ENCODE measurements around the gene NPM3. TPM values are rescaled to one million over a fixed set of nuclear protein-coding genes. Genes with fewer than 3 reads are reported as not detected.

Gene NPM3
- total and polyA plus RNA-seq, 2 of the 8 experiments (the other 6 are each of a cell fraction or from before 2014, with no cell fraction given): 127 to 175 TPM

GRCh38 chr10:101766753-101767599 lies 16.3 kb downstream of the NPM3 start:
- CTCF ChIA-PET (ENCODE audit: partially characterized antibody): interaction anchor here (0.6 to 9.2 kb wide), 11 partner anchors 7 to 164 kb away, joined by 3 to 100 read pairs (median 4); partner anchors contain the start of gene NPM3

More at GRCh38 chr10:101766753-101767599, 16.3 kb downstream of the NPM3 start:
- Histone ChIP-seq H3K23ac (ENCODE audit: insufficient read length) (no peak overlapping the region), H3K18ac (ENCODE audit: extremely low read depth, low read length) (no peak overlapping the region; the same call in 1 of the 2 replicates), H2AFZ (ENCODE audit: low read length) (no peak overlapping the region), H3K4ac (replicated peaks; ENCODE audit: insufficient read length, low read depth, low read length) (no peak overlapping the region), H3K9ac (replicated peaks in 1 of 4; ENCODE audit: extremely low read depth in 1 of 4, low read depth in 3 of 4, low read length in 3 of 4) (no peak overlapping the region), H3K56ac (replicated peaks; ENCODE audit: insufficient read length, low read depth, low read length) (no peak overlapping the region), H3K4me3 (ENCODE audit: extremely low read depth in 1 of 4, insufficient read depth in 2 of 4, low read depth in 3 of 4, low read length in 4 of 4) (no peak overlapping the region), H4K91ac (replicated peaks; ENCODE audit: insufficient read length, low read length) (no peak overlapping the region), H2BK5ac (ENCODE audit: low read depth, low read length) (no peak overlapping the region), H2AK5ac (ENCODE audit: low read depth, low read length) (0 out of 2 replicates have a peak overlapping the region, but pooled peaks have one; percentile 61), H4K20me1 (replicated peaks in 1 of 2; ENCODE audit: control insufficient read depth in 1 of 2, insufficient read depth in 2 of 2, low read length in 2 of 2) (no peaks in the 10 kb centered on the region), H3K23me2 (ENCODE audit: low read depth, low read length) (no peaks in the 10 kb centered on the region), H2BK20ac (ENCODE audit: low read length) (no peak overlapping the region), H3K36me3 (ENCODE audit: control insufficient read depth in 2 of 4, insufficient read depth in 4 of 4, low read length in 3 of 4) (no peaks in the 10 kb centered on the region), H3K9me3 (ENCODE audit: insufficient read depth in 2 of 2, low read depth in 1 of 2, low read length in 1 of 2) (no peaks in the 10 kb centered on the region), H3K27ac (ENCODE audit: low read depth, low read length) (no peak overlapping the region), H3K14ac (ENCODE audit: insufficient read length) (no peak overlapping the region), H3K27me3 (replicated peaks in 1 of 4; ENCODE audit: control insufficient read depth in 3 of 4, extremely low read depth in 1 of 4, insufficient read depth in 3 of 4, low read length in 3 of 4) (peaks cover 0 to 9% (median 6%) of the 10 kb centered on the region in 4 experiments; a peak in 6 of 7 replicates), H3K4me2 (ENCODE audit: insufficient read depth in 1 of 2, low read depth in 2 of 2, low read length in 2 of 2) (no peak overlapping the region), H3K4me1 (replicated peaks in 1 of 4; ENCODE audit: control insufficient read depth in 3 of 4, insufficient read depth in 4 of 4, low read length in 3 of 4) (peaks cover 0 to 4% (median 2%) of the 10 kb centered on the region in 4 experiments; a peak in 5 of 7 replicates), H2BK12ac (ENCODE audit: low read depth, low read length) (no peak overlapping the region), H3K79me1 (ENCODE audit: low read depth, low read length) (no peaks in the 10 kb centered on the region), H2BK15ac (ENCODE audit: low read length) (no peak overlapping the region), H4K8ac (ENCODE audit: extremely low read depth, insufficient read depth, low read length) (peak overlapping the region; percentile 73), H2BK120ac (replicated peaks; ENCODE audit: low read depth, low read length) (no peak overlapping the region), H4K5ac (ENCODE audit: insufficient read length, low read depth, low read length) (no peak overlapping the region), H3K79me2 (ENCODE audit: control insufficient read depth in 1 of 2, insufficient read depth in 2 of 2, low read length in 2 of 2) (no peaks in the 10 kb centered on the region)
- WGBS, 2 experiments (ENCODE audit: extremely low coverage in 1 of 2, insufficient coverage in 1 of 2, insufficient read length in 1 of 2, insufficient replicate concordance in 2 of 2, low coverage in 1 of 2, low lambda C conversion rate in 2 of 2, missing lambda C conversion rate in 1 of 2): 85% methylated on average over 11 of the region's 12 CpGs; no CpG with 5 or more reads in 1 of the 2 experiments
- TF ChIP-seq HDAC2 (IDR thresholded peaks at IDR 0.05; ENCODE audit: borderline replicate concordance in 1 of 2, low read depth in 2 of 2, low read length in 2 of 2) (no peak), KDM5A (IDR thresholded peaks at IDR 0.05; ENCODE audit: low read length) (no peak), EP300 (IDR thresholded peaks at IDR 0.05; ENCODE audit: borderline replicate concordance in 1 of 2, low read depth in 2 of 2, low read length in 2 of 2) (no peak), FOSL1 (IDR thresholded peaks at IDR 0.05; ENCODE audit: insufficient read depth, low read depth, low read length) (no peak), ATF2 (IDR thresholded peaks at IDR 0.05; ENCODE audit: low read length) (no peak), EGR1 (IDR thresholded peaks at IDR 0.05; ENCODE audit: borderline replicate concordance, low read depth, low read length) (no peak), KDM1A (IDR thresholded peaks at IDR 0.05; ENCODE audit: borderline replicate concordance, low read length) (no peak), CEBPB (IDR thresholded peaks at IDR 0.05; ENCODE audit: low read depth, low read length) (no peak), SIN3A (conservative IDR thresholded peaks at IDR 0.05 in 1 of 2, IDR thresholded peaks at IDR 0.05 in 1 of 2; ENCODE audit: low read depth in 1 of 2, low read length in 2 of 2) (no peak)
- POLR2A ChIA-PET (ENCODE audit: partially characterized antibody): interaction anchor here (0.9 to 1.6 kb wide), 2 partner anchors 16 to 51 kb away, joined by 3 to 6 read pairs; partner anchors contain the start of genes NPM3 and OGA
- FAIRE-seq (no peak), DNase-seq (ENCODE audit: low read depth in 1 of 2, low spot score in 2 of 2) (no peak)

Data from H1 (cell line).